Stimulated activated memory B cell treated with anti-CD40 and anti-IgM and Interleukin-4, amounts not matched to agents 10 μg/mL and 1 μg/mL and 100 μg/mL, for 72 hours (primary cell): ENCODE results near the gene FLII.

Experiments used
- ATAC-seq: fragments of 150-1000 bp; cut with Tn5 transposase; 2 replicates; pipeline ENCODE4 v1.10.0; 2021
- H3K27ac Mint-ChIP-seq: one replicate; pipeline ENCODE4 v1.8.0; 2022; ENCODE audit warnings: mild to moderate bottlenecking, mixed read lengths
- H3K27me3 Mint-ChIP-seq: one replicate; pipeline ENCODE4 v1.8.0; 2022; ENCODE audit warnings: mixed read lengths
- H3K36me3 Mint-ChIP-seq: one replicate; pipeline ENCODE4 v1.8.0; 2022; ENCODE audit warnings: mixed read lengths
- H3K4me1 Mint-ChIP-seq: one replicate; pipeline ENCODE4 v1.8.0; 2022; ENCODE audit warnings: mixed read lengths
- H3K4me3 Mint-ChIP-seq: one replicate; pipeline ENCODE4 v1.8.0; 2022; ENCODE audit warnings: mild to moderate bottlenecking, moderate library complexity, mixed read lengths
- H3K9me3 Mint-ChIP-seq: one replicate; pipeline ENCODE4 v1.8.0; 2022; ENCODE audit warnings: mixed read lengths

The FLII gene

GRCh38 chr17:18236494-18236893 is 22.0 kb downstream of the FLII start:
- H3K27me3 Mint-ChIP-seq = no peaks in the 10 kb centered on the region
- ATAC-seq = no peak
- peaks cover 34% of the 10 kb centered on the region for H3K36me3 Mint-ChIP-seq
- no peaks in the 10 kb centered on the region for H3K9me3 Mint-ChIP-seq
- peaks cover 6% of the 10 kb centered on the region for H3K4me1 Mint-ChIP-seq
- H3K4me3 Mint-ChIP-seq = no peak overlapping the region
- H3K27ac Mint-ChIP-seq = peak overlapping the region; percentile 42

- Mint-ChIP-seq H3K9me3 (no peaks in the 10 kb centered on the region), H3K36me3 (peaks cover 34% of the 10 kb centered on the region), H3K27me3 (no peaks in the 10 kb centered on the region), H3K4me3 (no peak overlapping the region), H3K4me1 (peaks cover 6% of the 10 kb centered on the region), H3K27ac (peak overlapping the region; percentile 42)
- ATAC-seq = peak; percentile 6
Observed at GRCh38 chr17:18235743-18236256, 22.7 kb downstream of the FLII start.

- no peak for ATAC-seq
- Mint-ChIP-seq H3K4me3 (no peak overlapping the region), H3K27me3 (no peaks in the 10 kb centered on the region), H3K4me1 (peaks cover 6% of the 10 kb centered on the region), H3K27ac (no peak overlapping the region), H3K36me3 (peaks cover 31% of the 10 kb centered on the region), H3K9me3 (no peaks in the 10 kb centered on the region)
Observed at GRCh38 chr17:18234853-18235380, 23.6 kb downstream of the FLII start.

GRCh38 chr17:18233803-18234518 is 24.6 kb downstream of the FLII start:
- Mint-ChIP-seq H3K9me3 (no peaks in the 10 kb centered on the region), H3K4me1 (peaks cover 7% of the 10 kb centered on the region), H3K27me3 (no peaks in the 10 kb centered on the region), H3K4me3 (no peak overlapping the region), H3K27ac (no peak overlapping the region), H3K36me3 (peaks cover 28% of the 10 kb centered on the region)
- no peak for ATAC-seq

GRCh38 chr17:18231164-18231563 is 27.4 kb downstream of the FLII start:
- peaks cover 16% of the 10 kb centered on the region for H3K36me3 Mint-ChIP-seq
- H3K27me3 Mint-ChIP-seq = no peaks in the 10 kb centered on the region

GRCh38 chr17:18230288-18231141 is 28.0 kb downstream of the FLII start:
- peaks cover 20% of the 10 kb centered on the region for H3K4me1 Mint-ChIP-seq
- H3K27me3 Mint-ChIP-seq = no peaks in the 10 kb centered on the region
- peaks cover 12% of the 10 kb centered on the region for H3K36me3 Mint-ChIP-seq
- H3K4me3 Mint-ChIP-seq = no peak overlapping the region
- ATAC-seq = no peak
- H3K9me3 Mint-ChIP-seq = no peaks in the 10 kb centered on the region
- H3K27ac Mint-ChIP-seq = no peak overlapping the region

More at GRCh38 chr17:18231164-18231563, 27.4 kb downstream of the FLII start:
- Mint-ChIP-seq H3K4me1 (peaks cover 19% of the 10 kb centered on the region), H3K9me3 (no peaks in the 10 kb centered on the region), H3K4me3 (no peak overlapping the region), H3K27ac (no peak overlapping the region)
- ATAC-seq = no peak

GRCh38 chr17:18229771-18230170 is 28.8 kb downstream of the FLII start:
- Mint-ChIP-seq H3K27ac (no peak overlapping the region), H3K4me1 (peaks cover 24% of the 10 kb centered on the region), H3K27me3 (no peaks in the 10 kb centered on the region), H3K36me3 (peaks cover 7% of the 10 kb centered on the region), H3K9me3 (no peaks in the 10 kb centered on the region), H3K4me3 (no peak overlapping the region)
- ATAC-seq = no peak

DNA sequence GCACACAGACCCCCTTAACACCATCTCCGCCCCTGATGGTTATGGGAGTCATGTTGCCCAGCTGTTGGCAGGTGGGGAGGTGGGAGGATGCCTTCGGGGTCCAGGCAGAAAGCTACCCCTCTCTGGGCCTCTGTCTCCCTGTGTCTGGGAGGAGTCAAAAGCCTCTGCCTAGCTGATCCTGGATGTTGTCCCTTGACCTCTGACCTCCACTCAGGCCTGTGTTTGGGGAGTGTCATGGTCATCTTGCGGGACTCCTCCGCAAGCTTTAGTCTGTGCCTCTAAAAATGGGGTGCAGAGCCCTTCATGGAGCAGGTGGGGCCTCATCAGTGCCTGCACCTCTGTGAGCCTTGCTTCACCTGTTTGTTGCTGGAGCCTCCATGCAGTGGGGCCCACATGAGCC is 29.3 kb downstream of the FLII start:
- H3K9me3 Mint-ChIP-seq = no peaks in the 10 kb centered on the region
- H3K4me1 Mint-ChIP-seq = peaks cover 26% of the 10 kb centered on the region
- ATAC-seq = no peak
- H3K27me3 Mint-ChIP-seq = no peaks in the 10 kb centered on the region
- peaks cover 2% of the 10 kb centered on the region for H3K36me3 Mint-ChIP-seq
- H3K4me3 Mint-ChIP-seq = no peak overlapping the region
- no peak overlapping the region for H3K27ac Mint-ChIP-seq

- ATAC-seq = no peak
- peaks cover 26% of the 10 kb centered on the region for H3K4me1 Mint-ChIP-seq
- H3K4me3 Mint-ChIP-seq = no peak overlapping the region
- H3K9me3 Mint-ChIP-seq = no peaks in the 10 kb centered on the region
- H3K27ac Mint-ChIP-seq = no peak overlapping the region
- H3K27me3 Mint-ChIP-seq = no peaks in the 10 kb centered on the region
- H3K36me3 Mint-ChIP-seq = no peaks in the 10 kb centered on the region
Observed at GRCh38 chr17:18228176-18228682, 30.3 kb downstream of the FLII start.

- no peaks in the 10 kb centered on the region for H3K27me3 Mint-ChIP-seq
- H3K9me3 Mint-ChIP-seq = no peaks in the 10 kb centered on the region
- H3K36me3 Mint-ChIP-seq = no peaks in the 10 kb centered on the region
- peaks cover 26% of the 10 kb centered on the region for H3K4me1 Mint-ChIP-seq
- H3K27ac Mint-ChIP-seq = no peak overlapping the region
- no peak for ATAC-seq
- no peak overlapping the region for H3K4me3 Mint-ChIP-seq
Observed at GRCh38 chr17:18227635-18228034, 30.9 kb downstream of the FLII start.

DNA sequence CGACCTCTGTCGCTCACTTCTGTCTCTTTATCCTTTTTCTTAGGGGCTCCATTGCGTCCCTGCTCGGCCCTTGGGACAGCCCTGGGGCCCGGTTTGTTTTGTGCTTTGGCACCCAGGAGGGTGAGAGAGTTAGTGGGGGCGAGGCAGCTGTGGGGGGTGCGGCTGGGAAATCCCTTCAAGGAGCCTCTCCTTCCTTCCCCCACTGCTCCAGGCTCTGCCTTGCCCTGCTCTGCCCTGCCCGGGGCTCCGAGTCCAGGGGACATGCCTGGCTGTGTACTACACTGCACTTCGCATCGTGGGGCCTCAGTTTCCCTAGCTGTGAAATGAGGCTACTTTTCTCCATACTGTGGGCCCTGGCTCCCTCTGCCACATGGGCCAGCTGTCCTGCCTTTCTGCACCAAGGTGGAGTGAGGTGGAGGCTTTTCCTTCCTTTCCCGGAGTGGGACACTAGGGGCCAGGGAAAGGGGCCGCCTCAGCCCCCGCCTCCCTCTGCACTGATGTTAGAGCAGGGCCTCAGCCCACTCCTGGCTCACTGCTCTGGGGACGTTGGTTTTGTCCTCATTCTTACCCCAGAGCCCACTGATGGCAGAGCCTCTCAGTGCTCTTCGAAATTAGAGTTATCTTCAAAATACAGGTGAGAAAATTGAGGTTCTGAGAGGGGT is 32.1 kb downstream of the FLII start:
- peaks cover 31% of the 10 kb centered on the region for H3K4me1 Mint-ChIP-seq
- ATAC-seq = no peak
- H3K9me3 Mint-ChIP-seq = no peaks in the 10 kb centered on the region
- peak overlapping the region; percentile 88 for H3K4me3 Mint-ChIP-seq
- peak overlapping the region; percentile 77 for H3K27ac Mint-ChIP-seq
- H3K36me3 Mint-ChIP-seq = no peaks in the 10 kb centered on the region
- no peaks in the 10 kb centered on the region for H3K27me3 Mint-ChIP-seq

- H3K36me3 Mint-ChIP-seq = no peaks in the 10 kb centered on the region
- peak overlapping the region; percentile 77 for H3K27ac Mint-ChIP-seq
- peaks cover 38% of the 10 kb centered on the region for H3K4me1 Mint-ChIP-seq
- no peaks in the 10 kb centered on the region for H3K9me3 Mint-ChIP-seq
- peak overlapping the region; percentile 88 for H3K4me3 Mint-ChIP-seq
- no peaks in the 10 kb centered on the region for H3K27me3 Mint-ChIP-seq
- peak; percentile 67 for ATAC-seq
Observed at GRCh38 chr17:18225642-18226283, 32.8 kb downstream of the FLII start.

DNA sequence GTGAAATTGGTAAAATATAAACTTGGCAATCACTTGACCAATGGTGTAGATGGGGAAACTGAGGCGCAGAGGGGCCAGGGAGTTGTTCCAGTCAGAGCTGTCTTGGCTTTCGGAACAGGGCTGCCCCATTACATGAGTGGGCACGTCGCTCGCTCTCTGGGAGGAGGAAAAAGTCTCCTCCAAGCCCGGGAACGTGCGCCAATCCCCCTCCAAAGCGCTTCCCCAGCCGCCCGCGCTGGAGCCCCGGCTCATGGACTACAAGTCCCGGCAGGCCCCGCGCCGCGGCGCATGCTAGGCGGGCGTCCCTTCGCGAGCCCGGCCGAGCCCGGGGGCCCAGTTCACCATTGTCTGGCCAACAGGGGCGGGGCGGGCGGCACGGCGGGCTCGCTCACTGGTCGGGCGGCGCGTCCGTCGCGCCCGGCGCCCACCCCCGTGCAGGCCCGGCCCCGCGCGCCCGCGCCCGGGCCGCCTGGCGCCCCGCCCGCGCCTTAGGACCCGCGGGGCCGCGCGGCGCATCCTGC is 33.4 kb downstream of the FLII start, which contains the start of gene LLGL1:
TSS of gene LLGL1 (plus strand) at position 515 of the 521 bp plus-strand sequence. CDS start 48 bp downstream, outside the sequence.
- ATAC-seq = peak; percentile 96
- no peaks in the 10 kb centered on the region for H3K27me3 Mint-ChIP-seq
- no peaks in the 10 kb centered on the region for H3K9me3 Mint-ChIP-seq
- peaks cover 40% of the 10 kb centered on the region for H3K4me1 Mint-ChIP-seq
- peak within 1 kb of the TSS; percentile 88 for H3K4me3 Mint-ChIP-seq
- H3K36me3 Mint-ChIP-seq = no peaks in the 10 kb centered on the region
- peak within 1 kb of the TSS; percentile 77 for H3K27ac Mint-ChIP-seq

GRCh38 chr17:18224387-18225120 is 34.0 kb downstream of the FLII start:
- Mint-ChIP-seq H3K4me1 (peaks cover 40% of the 10 kb centered on the region), H3K9me3 (no peaks in the 10 kb centered on the region), H3K36me3 (no peaks in the 10 kb centered on the region), H3K27me3 (no peaks in the 10 kb centered on the region), H3K27ac (no peak overlapping the region), H3K4me3 (peak overlapping the region; percentile 71)
- ATAC-seq = no peak
